Mucosa of descending colon (tissue), 3 donors: ENCODE results near the gene AGTRAP. TPM values are rescaled to one million over a fixed set of nuclear protein-coding genes. Genes with fewer than 3 reads are reported as not detected.
A peak's percentile ranks its signal among the peaks of the same experiment; 100 is the strongest.

Source experiments
- ATAC-seq: fragments of 200-7000 bp; cut with Tn5 transposase; one replicate; pipeline ENCODE4 v1.9.1; 2020; ENCODE audit warnings: mild to moderate bottlenecking, moderate library complexity
- DNase-seq, 3 donors: peaks; one replicate each; pipeline ENCODE4 v3.0.0-alpha.2; 2020
- H3K36me3 ChIP-seq: fragments of 200-600 bp; one replicate; pipeline ENCODE4 v1.8.0; 2021; ENCODE audit warnings: low read depth, mild to moderate bottlenecking
- H3K4me1 ChIP-seq: fragments of 200-600 bp; one replicate; pipeline ENCODE4 v1.8.0; 2021; ENCODE audit warnings: low read depth, mild to moderate bottlenecking
- H3K4me3 ChIP-seq: fragments of 200-600 bp; one replicate; pipeline ENCODE4 v1.8.0; 2021; ENCODE audit warnings: mild to moderate bottlenecking
- H3K9me3 ChIP-seq: fragments of 200-600 bp; one replicate; pipeline ENCODE4 v1.8.0; 2021; ENCODE audit warnings: mild to moderate bottlenecking
- intact Hi-C, 2 donors: fragments of 100-400 bp; cut with DNase I in 1 of 2; cut with micrococcal nuclease in 1 of 2; formaldehyde crosslinking; loops; one replicate each; pipeline versions ENCODE4 v1.11.0 to v1.11.1; 2022; cut with DNase I, micrococcal nuclease
- total RNA-seq, 3 donors: library from RNA; stranded (reverse); fragmentation: NEBNext Ultra II Directional in 2 of 3; extraction: Animal tissue kit (Norgen Biotek cat#: 25700) in 2 of 3; gene quantifications; one replicate each; pipeline versions ENCODE4 v1.2.1 to v1.2.4, GENCODE V29; 2021 to 2023
- TF ChIP-seq, protein P1 (sequence below): fragments of 200-600 bp; IDR thresholded peaks from one replicate; pipeline ENCODE4 v1.8.0; 2022; ENCODE audit warnings: antibody characterized with exemption, mild to moderate bottlenecking
- donor health status: DM: no; HTN: no; CAD: no; lungs with moderate emphysema.
- donor health status: DM: no; HTN: no; CAD: no.
- donor health status: DM: no; HTN: yes; CAD: no.

AGTRAP gene
- total RNA-seq, 3 donors from 2014 or later = 11.8 to 23.4 (median 22.6) TPM

GRCh38 chr1:11725616-11726015, 10.3 kb upstream of the AGTRAP start:
- intact Hi-C loops = loop anchor here in 1 of 2 donors (10.0 kb wide), 1 partner anchor 71 kb away; the partner anchor contains the start of genes FBXO2 and FBXO44
- ATAC-seq (no peak), DNase-seq (no peak)

DNA sequence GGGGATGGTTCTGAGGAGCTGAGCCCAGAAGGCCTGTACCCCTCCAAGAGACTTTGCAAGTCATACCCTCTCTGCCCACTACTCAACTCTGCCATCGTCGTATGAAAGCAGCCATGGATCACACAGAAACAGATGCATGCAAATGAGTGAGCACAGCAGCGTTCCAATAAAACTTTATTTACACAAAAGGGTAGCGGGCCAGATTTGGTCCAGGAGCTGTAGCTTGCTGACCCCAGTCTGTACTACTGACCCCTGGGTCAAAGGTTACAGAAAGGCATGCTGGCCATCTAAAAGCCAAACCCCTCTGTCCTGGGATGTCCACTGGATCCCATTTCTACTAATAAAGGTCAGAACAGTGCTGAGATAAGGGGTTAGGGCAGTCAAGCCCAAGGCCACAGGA, 8.8 kb upstream of the AGTRAP start:
- peaks cover 12% of the 10 kb centered on the region for H3K4me1 ChIP-seq
- DNase-seq = no peak
- H3K9me3 ChIP-seq = no peaks in the 10 kb centered on the region
- no peak overlapping the region for H3K4me3 ChIP-seq
- intact Hi-C loops = loop anchor here in 1 of 2 donors (10.0 kb wide), 1 partner anchor 72 kb away; the partner anchor contains the start of genes FBXO2 and FBXO44
- no peak for ATAC-seq
- TF ChIP-seq, protein P1, sequence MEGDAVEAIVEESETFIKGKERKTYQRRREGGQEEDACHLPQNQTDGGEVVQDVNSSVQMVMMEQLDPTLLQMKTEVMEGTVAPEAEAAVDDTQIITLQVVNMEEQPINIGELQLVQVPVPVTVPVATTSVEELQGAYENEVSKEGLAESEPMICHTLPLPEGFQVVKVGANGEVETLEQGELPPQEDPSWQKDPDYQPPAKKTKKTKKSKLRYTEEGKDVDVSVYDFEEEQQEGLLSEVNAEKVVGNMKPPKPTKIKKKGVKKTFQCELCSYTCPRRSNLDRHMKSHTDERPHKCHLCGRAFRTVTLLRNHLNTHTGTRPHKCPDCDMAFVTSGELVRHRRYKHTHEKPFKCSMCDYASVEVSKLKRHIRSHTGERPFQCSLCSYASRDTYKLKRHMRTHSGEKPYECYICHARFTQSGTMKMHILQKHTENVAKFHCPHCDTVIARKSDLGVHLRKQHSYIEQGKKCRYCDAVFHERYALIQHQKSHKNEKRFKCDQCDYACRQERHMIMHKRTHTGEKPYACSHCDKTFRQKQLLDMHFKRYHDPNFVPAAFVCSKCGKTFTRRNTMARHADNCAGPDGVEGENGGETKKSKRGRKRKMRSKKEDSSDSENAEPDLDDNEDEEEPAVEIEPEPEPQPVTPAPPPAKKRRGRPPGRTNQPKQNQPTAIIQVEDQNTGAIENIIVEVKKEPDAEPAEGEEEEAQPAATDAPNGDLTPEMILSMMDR = no peak
- H3K36me3 ChIP-seq = no peaks in the 10 kb centered on the region

More at GRCh38 chr1:11725616-11726015, 10.3 kb upstream of the AGTRAP start:
- no peaks in the 10 kb centered on the region for H3K9me3 ChIP-seq
- TF ChIP-seq, protein P1 = no peak
- peaks cover 5% of the 10 kb centered on the region for H3K4me1 ChIP-seq
- H3K4me3 ChIP-seq = no peak overlapping the region
- H3K36me3 ChIP-seq = no peaks in the 10 kb centered on the region

GRCh38 chr1:11728126-11728806, 7.7 kb upstream of the AGTRAP start:
- ATAC-seq (no peak), DNase-seq (no peak)
- H3K4me3 ChIP-seq = no peak overlapping the region
- H3K9me3 ChIP-seq = no peaks in the 10 kb centered on the region
- no peaks in the 10 kb centered on the region for H3K36me3 ChIP-seq
- intact Hi-C loops = loop anchor here in 1 of 2 donors (10.0 kb wide), 1 partner anchor 73 kb away; the partner anchor contains the start of genes FBXO2 and FBXO44
- TF ChIP-seq, protein P1 = no peak
- peaks cover 18% of the 10 kb centered on the region for H3K4me1 ChIP-seq

DNA sequence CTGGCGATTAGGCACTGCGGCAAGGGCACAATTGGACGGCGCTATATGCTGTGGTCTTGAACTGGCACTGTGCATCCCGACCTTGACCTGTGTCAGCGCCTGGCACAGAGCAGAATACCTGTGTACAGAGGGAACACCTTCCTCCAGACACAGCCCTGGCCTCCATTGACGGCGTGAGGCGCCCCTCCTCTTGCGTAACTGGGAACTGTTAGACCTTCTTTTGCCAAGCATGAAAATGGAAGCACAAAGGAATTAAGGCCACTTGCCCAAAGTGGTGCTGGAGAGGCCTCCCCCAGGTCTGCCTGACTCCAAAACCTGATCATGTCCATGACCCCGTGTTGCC, 6.8 kb upstream of the AGTRAP start:
- Histone ChIP-seq H3K36me3 (no peaks in the 10 kb centered on the region), H3K4me1 (peaks cover 18% of the 10 kb centered on the region), H3K4me3 (no peak overlapping the region), H3K9me3 (no peaks in the 10 kb centered on the region)
- intact Hi-C loops = loop anchor here in 1 of 2 donors (10.0 kb wide), 1 partner anchor 74 kb away; the partner anchor contains the start of genes FBXO2 and FBXO44
- ATAC-seq (no peak), DNase-seq (no peak)
- TF ChIP-seq, protein P1 = no peak

DNA sequence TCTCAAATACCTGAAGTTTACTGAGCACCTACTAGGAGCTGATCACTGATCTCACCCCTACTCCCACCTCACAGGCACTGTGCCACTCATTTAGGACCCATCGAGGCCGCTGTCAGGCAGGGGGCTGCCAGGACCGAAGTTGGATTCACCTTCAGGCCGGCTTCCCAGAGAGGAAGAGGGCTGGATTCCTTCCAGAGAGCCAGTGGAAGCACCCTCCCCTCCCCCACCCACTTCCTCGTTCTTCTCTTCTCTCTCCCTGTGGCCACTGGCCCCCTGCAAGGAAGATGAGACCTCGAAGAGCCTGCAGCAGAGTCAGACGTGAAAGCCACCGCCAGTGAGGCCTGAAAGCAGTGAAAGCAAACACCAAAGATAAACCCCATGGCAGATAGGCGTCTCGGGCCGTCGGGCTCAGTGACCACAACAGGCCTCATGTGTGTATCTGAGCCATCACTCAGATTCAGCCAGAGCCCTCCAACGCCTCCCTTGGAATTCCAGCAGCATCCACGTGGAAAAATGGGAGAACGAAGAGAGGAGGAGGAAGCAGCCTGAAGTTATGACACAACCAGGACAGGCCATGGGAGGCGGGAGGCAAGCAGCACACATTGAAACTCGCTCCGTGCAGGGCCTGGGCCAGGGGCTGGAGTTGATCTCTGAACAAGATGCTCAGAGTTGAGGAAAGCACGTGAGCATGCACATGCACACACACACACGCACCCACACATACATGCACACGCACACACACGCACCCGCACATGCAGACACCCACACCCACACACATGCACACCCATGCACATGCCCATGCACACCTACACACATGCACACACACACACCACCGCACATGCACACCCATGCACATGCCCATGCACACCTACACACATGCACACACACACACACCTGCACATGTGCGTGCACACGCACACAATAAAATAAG, 6.2 kb upstream of the AGTRAP start:
- H3K4me3 ChIP-seq = no peak overlapping the region
- intact Hi-C loops = loop anchor here in 1 of 2 donors (10.0 kb wide), 1 partner anchor 75 kb away; the partner anchor contains the start of genes FBXO2 and FBXO44
- peaks cover 18% of the 10 kb centered on the region for H3K4me1 ChIP-seq
- DNase-seq = peak in 2 of 3 donors; percentile 41 to 58
- no peaks in the 10 kb centered on the region for H3K36me3 ChIP-seq
- H3K9me3 ChIP-seq = no peaks in the 10 kb centered on the region
- ATAC-seq = peak; percentile 14
- TF ChIP-seq, protein P1 = no peak
